Superior temporal gyrus (tissue), 1 donor: ENCODE measurements around the gene CIITA.

Experiments
- DNase-seq: peaks from one replicate; pipeline ENCODE4 v3.0.0-alpha.2; 2016; ENCODE audit errors: extremely low spot score

Gene CIITA

DNA sequence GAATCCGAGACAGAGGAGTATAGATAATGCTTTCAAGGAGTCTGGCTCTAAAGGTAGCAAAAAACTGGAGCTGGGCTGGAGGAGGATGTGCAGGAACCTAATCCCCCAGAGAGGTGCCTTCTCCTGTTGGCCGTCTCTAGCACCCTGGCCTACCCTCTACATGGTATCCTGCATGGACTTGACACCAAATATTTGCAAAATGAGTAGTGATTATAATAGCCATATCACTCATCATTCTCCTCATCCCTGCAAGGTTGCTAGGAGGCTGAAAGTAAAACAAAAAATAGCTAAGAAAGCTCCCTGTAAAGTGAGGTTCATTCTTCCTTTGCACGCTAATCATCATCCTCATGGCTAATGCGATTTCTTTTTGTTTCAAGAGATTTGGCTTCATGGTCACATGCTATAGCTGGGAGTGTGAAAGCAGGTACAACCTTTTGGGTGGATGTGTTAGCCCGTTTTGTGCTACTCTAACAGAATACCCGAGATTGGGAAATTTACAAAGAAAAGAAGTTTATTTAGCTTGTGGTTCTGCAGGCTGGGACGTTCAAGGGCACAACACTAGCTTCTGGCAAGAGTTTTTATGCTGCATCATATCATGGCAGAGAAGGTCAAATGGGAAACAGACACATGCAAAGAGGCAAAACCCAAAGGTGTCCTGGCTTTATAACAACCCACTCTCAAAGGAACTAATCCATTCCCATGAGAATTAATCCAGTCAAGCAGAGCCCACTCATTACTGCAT, 27.1 kb upstream of the CIITA start:
- DNase-seq, result no peak

GRCh38 chr16:10850478-10850850, 26.5 kb upstream of the CIITA start:
- no peak for DNase-seq

DNA sequence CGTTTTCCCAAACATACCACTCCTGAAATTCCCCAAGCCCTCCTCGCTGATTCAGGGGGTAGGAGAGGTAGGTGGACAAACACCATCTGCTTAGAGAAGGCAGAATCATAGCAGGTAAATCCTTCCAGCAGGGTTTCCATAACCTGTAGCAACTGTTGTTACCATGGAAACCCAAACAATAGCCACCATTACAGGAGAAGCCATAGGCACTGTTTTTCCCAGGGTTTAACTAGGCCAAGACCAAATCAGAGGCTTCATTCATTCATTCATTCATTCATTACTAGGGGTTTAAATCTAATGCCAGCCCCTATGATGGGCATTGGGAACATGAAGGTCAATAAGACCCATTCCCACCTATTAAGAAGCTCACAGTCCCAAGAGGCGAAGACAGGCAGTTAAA, 25.5 kb upstream of the CIITA start:
- no peak for DNase-seq

GRCh38 chr16:10852286-10852685, 24.7 kb upstream of the CIITA start:
- no peak for DNase-seq

GRCh38 chr16:10852948-10853347, 24.1 kb upstream of the CIITA start:
- DNase-seq, result no peak

DNA sequence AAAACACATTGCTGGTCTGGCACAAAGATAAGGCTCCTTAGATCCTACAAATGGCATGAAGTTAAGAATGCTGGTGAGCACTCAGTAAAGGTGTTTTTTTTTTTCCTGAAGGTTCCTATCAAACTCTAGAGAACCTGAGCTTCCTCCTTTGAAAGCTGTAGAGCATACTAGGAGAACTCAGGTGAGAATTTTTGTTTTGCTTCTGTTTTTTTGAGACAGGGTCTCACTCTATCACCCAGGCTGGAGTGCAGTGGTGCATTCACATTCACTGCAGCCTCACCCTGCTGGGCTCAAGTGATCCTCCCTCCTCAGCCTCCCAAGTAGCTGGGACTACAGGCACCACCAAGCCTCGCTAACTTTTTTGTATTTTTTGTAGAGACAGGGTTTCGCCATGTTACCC, 21.0 kb upstream of the CIITA start:
- no peak for DNase-seq

GRCh38 chr16:10858203-10858602, 18.8 kb upstream of the CIITA start:
- no peak for DNase-seq

- DNase-seq, result no peak
These were observed 18.0 kb upstream of the CIITA start for GRCh38 chr16:10859020-10859419.

DNA sequence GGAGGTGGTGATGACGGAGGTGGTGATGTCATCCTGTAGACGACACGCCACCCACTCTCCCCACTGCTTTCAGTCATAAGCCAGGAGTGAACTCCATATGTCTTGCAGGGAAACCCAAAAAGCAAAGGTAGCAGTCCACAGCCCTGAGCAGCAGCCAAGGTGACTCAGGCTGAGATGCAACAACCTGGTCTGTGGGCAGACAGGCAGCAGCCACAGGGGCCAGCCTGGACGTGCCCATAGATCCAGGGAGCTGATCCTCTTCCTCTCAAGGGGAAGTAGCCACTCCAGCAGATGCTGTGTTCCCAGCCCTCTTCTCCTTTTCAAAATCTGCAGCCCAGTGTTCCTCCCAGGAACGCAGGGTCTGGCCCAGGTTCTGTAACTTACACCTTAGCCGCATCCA, 17.3 kb upstream of the CIITA start:
- no peak for DNase-seq

DNA sequence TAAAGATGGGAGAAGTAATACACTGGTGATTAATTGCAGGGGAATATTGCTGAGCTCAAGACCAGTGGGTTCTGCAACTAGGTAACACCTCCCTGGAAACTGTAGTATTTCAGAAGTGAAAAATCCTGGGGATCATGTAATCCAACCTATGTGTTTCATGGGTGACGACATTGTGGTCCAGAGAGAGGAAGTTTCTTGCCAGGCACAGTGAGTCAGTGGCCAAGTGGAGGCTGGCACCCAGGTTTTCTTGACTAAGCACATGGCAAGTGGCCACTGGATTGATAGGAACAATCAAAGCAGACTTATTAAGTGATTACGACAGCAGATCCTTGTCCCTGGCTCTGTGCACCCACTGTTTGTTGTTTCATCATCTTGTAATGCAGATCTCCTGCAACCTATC, 14.6 kb upstream of the CIITA start:
- no peak for DNase-seq

DNA sequence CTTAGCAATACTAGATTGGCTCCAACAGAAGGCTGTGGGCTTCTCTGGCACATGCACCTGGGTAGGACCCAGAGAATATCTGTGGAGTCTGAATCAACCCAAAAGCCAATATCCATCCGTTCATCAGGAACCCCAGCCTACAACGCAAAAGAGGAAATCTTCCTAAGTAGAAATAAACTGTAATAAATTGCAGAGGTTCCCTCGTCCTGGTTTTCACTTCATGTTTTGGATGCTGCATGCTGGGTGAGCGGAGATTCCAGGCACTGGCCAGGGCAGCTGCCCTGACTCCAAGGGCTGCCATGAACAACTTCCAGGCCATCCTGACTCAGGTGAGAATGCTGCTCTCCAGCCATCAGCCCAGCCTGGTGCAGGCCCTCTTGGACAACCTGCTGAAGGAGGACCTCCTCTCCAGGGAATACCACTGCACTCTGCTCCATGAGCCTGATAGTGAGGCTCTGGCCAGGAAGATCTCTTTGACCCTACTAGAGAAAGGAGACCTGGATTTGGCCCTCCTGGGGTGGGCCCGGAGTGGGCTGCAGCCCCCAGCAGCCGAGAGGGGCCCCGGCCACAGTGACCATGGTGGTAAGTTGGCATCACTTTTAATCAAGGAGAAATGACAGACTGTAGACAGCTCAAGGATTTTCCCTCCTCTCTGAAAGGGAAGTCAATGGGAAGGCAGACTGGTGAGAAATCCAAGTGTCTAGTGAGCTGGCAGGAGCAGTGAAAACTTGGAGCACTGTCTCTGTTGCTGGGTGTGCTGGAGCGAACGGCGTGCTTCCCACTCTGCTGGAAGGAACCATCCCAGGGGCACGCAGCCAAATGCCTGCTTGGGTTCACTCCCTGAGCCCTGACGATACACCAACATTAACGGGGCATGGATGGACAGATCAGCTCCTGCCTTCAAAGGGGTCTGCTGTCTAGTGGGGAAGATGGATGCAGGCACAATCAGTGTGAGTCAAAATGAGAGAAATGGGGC, 10.7 kb upstream of the CIITA start:
- no peak for DNase-seq

GRCh38 chr16:10867199-10867598, 9.8 kb upstream of the CIITA start:
- DNase-seq, result no peak

- DNase-seq, result no peak
These were observed 8.9 kb upstream of the CIITA start for GRCh38 chr16:10868104-10868595.

DNA sequence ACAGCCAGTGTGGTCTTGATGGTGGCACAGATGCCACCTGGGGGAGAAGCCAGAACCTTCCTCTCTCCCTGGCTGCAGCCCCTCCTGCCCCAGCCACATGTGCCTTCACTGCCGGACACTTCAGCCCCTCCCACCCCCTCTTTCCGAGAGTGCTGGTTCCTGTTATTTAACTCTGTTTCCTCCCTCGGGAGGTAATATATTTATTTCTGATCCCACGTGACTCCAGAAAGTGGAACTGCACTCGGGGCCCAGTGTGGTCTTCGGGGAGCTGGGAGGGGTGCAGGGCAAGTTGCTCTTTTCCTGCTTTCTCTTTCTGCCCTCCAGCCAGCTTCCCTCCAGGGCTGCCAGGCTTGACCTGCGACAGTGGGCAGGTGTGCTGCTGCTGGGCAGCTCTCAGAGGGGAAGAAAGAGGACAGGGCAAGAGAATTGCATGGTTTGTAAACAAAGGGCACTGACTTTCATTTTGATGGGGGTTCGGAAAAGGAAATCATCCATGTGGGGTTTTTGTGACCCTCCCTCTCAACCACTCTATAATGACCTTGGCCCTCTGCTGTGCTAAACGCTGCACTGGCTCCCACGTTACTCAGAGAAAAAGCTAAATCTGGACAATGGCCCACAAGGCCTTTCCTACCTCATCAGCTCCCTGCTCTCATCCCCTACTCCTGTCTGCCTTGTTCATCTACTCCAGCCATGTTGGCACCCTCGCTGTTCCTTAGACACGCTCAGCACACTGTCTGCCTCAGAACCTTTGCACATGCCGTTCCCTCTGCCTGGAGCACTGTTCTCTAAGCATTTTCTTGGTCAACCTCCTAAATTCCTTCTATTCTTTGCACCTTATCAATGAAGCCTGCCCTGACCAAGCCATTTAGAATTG, 8.2 kb upstream of the CIITA start:
- no peak for DNase-seq

- no peak for DNase-seq
These were observed 6.7 kb upstream of the CIITA start for GRCh38 chr16:10870137-10870776.

GRCh38 chr16:10870808-10871156, 6.2 kb upstream of the CIITA start:
- no peak for DNase-seq

- no peak for DNase-seq
These were observed 5.6 kb upstream of the CIITA start for GRCh38 chr16:10871157-10871991.

DNA sequence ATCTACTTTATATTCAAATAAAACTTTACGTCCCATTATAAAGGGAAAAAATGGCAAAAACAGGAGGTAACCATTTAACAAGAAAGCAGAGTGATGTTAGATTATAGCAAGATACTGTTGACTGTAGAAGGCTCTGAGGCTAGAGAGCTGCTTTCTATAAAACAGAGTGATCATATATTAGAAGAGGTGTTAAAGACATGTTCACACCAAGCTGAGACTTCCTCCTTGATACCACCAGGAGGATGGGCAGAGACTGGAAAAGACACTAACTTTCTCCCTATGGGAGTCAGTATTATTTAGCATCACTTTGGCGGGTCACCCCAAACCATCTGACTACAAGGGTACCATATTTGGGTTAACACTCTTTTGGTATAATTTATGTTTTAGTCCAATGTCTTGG, 687 bp upstream of the CIITA start:
- DNase-seq, result no peak

DNA sequence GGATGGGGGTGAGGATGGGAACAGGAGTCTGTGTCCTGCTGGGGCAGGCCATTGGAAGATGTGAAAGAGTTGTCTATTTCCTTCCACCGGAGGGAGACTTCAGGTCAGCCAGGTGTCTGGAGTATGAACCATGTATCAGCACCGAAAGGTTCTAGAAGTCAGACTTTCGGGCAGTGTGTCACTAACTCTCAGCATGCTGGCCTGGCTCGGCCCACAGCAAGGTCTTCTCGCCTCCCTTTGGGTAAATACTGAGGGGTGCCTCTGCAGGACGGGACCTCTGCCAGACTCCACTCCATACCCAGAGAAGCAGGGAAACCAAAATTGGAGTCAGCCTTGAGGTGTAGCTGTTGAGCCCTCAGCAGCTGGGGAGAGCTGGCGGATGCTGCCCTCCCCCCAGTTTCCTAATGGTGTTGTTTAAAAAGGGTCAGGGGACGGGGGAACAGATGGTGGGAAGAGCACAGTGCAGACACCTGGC, 507 bp downstream of the CIITA start:
- no peak for DNase-seq

GRCh38 chr16:10878328-10878643, 1.3 kb downstream of the CIITA start:
- DNase-seq, result no peak
